Colonic mucosa (tissue), 4 donors: ENCODE measurements around the gene NUP210L. TPM values are rescaled to one million over a fixed set of nuclear protein-coding genes. Genes with fewer than 3 reads are reported as not detected.
"Not testable (repeated sequence)": the region's sequence is repeated elsewhere in the genome, so short reads cannot be mapped to it uniquely, and the experiment has no call there.

Source experiments
- DNase-seq: peaks from one replicate; pipeline ENCODE4 v3.0.0-alpha.2; 2020
- H3K27ac ChIP-seq: fragments of 200-600 bp; one replicate; pipeline ENCODE4 v1.8.0; 2021
- H3K27me3 ChIP-seq: fragments of 200-600 bp; one replicate; pipeline ENCODE4 v1.8.0; 2021
- H3K36me3 ChIP-seq: fragments of 200-600 bp; one replicate; pipeline ENCODE4 v1.8.0; 2021
- H3K4me1 ChIP-seq: fragments of 200-600 bp; one replicate; pipeline ENCODE4 v1.8.0; 2021; ENCODE audit warnings: mild to moderate bottlenecking
- H3K4me3 ChIP-seq: fragments of 200-600 bp; one replicate; pipeline ENCODE4 v1.8.0; 2021
- H3K9ac ChIP-seq, 2 donors: one replicate each; pipeline ENCODE4 v1.7.0; 2013; ENCODE audit warnings: control low read depth in 2 of 2, low read depth in 2 of 2, low read length in 2 of 2
- H3K9me3 ChIP-seq: fragments of 200-600 bp; one replicate; pipeline ENCODE4 v1.8.0; 2021
- CTCF ChIP-seq: fragments of 200-600 bp; IDR thresholded peaks from one replicate; pipeline ENCODE4 v1.8.0; 2022; ENCODE audit warnings: antibody characterized with exemption, mild to moderate bottlenecking
- intact Hi-C: fragments of 100-400 bp; cut with DNase I; formaldehyde crosslinking; loops from one replicate; pipeline ENCODE4 v1.14.1; 2022
- total RNA-seq, 2 donors: library from RNA; stranded (reverse); fragmentation: NEBNext Ultra II Directional in 1 of 2; extraction: Animal tissue kit (Norgen Biotek cat#: 25700) in 1 of 2; gene quantifications; one replicate each; pipeline ENCODE4 v1.2.1, GENCODE V29; 2021
- donor health status: healthy.
- donor health status: DM: no; HTN: no; CAD: no.
- donor health status: DM: no; HTN: no; CAD: no.

The NUP210L gene
- total RNA-seq, 2 donors from 2014 or later = 0.10 to 0.11 TPM

- no peak for DNase-seq
- H3K27ac ChIP-seq = no peak overlapping the region
Observed at GRCh38 chr1:154157520-154158306, 2.8 kb upstream of the NUP210L start.

GRCh38 chr1:154155251-154155650 is 378 bp upstream of the NUP210L start:
- no peaks in the 10 kb centered on the region for H3K9me3 ChIP-seq
- H3K27me3 ChIP-seq = no peaks in the 10 kb centered on the region
- no peak for DNase-seq
- H3K36me3 ChIP-seq = no peaks in the 10 kb centered on the region
- H3K4me3 ChIP-seq = no peak overlapping the region
- TF ChIP-seq CTCF = no peak
- no peaks in the 10 kb centered on the region for H3K4me1 ChIP-seq
- intact Hi-C loops = no loop called here
- H3K9ac ChIP-seq = no peak overlapping the region
- H3K27ac ChIP-seq = peak overlapping the region; percentile 42

More at GRCh38 chr1:154157520-154158306, 2.8 kb upstream of the NUP210L start:
- TF ChIP-seq CTCF = no peak
- Histone ChIP-seq H3K36me3 (no peaks in the 10 kb centered on the region), H3K9me3 (no peaks in the 10 kb centered on the region), H3K4me3 (no peak overlapping the region), H3K9ac (peak overlapping the region in 1 of 2 donors; percentile 23), H3K4me1 (no peaks in the 10 kb centered on the region), H3K27me3 (no peaks in the 10 kb centered on the region)
- intact Hi-C loops = no loop called here

- Histone ChIP-seq H3K4me1 (no peaks in the 10 kb centered on the region), H3K27ac (no peak overlapping the region)
- intact Hi-C loops = no loop called here
Observed at GRCh38 chr1:154154053-154154452, 820 bp downstream of the NUP210L start.

GRCh38 chr1:154151311-154151710 is 3.6 kb downstream of the NUP210L start:
- no peaks in the 10 kb centered on the region for H3K27me3 ChIP-seq
- H3K9me3 ChIP-seq = no peaks in the 10 kb centered on the region
- DNase-seq = no peak
- H3K9ac ChIP-seq = no peak overlapping the region
- H3K4me1 ChIP-seq = no peaks in the 10 kb centered on the region
- intact Hi-C loops = no loop called here
- no peak overlapping the region for H3K4me3 ChIP-seq
- no peaks in the 10 kb centered on the region for H3K36me3 ChIP-seq
- no peak for TF ChIP-seq CTCF
- no peak overlapping the region for H3K27ac ChIP-seq

More at GRCh38 chr1:154154053-154154452, 820 bp downstream of the NUP210L start:
- TF ChIP-seq CTCF = no peak
- H3K9ac ChIP-seq = no peak overlapping the region
- H3K4me3 ChIP-seq = no peak overlapping the region
- H3K36me3 ChIP-seq = no peaks in the 10 kb centered on the region
- no peaks in the 10 kb centered on the region for H3K27me3 ChIP-seq
- H3K9me3 ChIP-seq = no peaks in the 10 kb centered on the region
- no peak for DNase-seq

GRCh38 chr1:154148807-154149206 is 6.1 kb downstream of the NUP210L start:
- Histone ChIP-seq H3K9me3 (no peaks in the 10 kb centered on the region), H3K36me3 (no peaks in the 10 kb centered on the region), H3K27me3 (no peaks in the 10 kb centered on the region), H3K9ac (no peak overlapping the region), H3K4me3 (no peak overlapping the region), H3K4me1 (no peaks in the 10 kb centered on the region), H3K27ac (no peak overlapping the region)
- no peak for DNase-seq
- intact Hi-C loops = no loop called here
- TF ChIP-seq CTCF = no peak

- intact Hi-C loops = not testable (repeated sequence)
Observed at GRCh38 chr1:154147505-154147904, 7.4 kb downstream of the NUP210L start.

More at GRCh38 chr1:154147505-154147904, 7.4 kb downstream of the NUP210L start:
- H3K27me3 ChIP-seq, H3K9me3 ChIP-seq, DNase-seq, H3K4me1 ChIP-seq, H3K36me3 ChIP-seq, H3K27ac ChIP-seq, H3K4me3 ChIP-seq, H3K9ac ChIP-seq: not testable (repeated sequence)
